ENCODE data around the gene BOC. TPM values are rescaled to one million over a fixed set of nuclear protein-coding genes. Genes with fewer than 3 reads are reported as not detected.

BOC gene
- total and polyA plus RNA-seq, 2 experiments from 2014 or later: 17.9 to 28.2 TPM

DNA sequence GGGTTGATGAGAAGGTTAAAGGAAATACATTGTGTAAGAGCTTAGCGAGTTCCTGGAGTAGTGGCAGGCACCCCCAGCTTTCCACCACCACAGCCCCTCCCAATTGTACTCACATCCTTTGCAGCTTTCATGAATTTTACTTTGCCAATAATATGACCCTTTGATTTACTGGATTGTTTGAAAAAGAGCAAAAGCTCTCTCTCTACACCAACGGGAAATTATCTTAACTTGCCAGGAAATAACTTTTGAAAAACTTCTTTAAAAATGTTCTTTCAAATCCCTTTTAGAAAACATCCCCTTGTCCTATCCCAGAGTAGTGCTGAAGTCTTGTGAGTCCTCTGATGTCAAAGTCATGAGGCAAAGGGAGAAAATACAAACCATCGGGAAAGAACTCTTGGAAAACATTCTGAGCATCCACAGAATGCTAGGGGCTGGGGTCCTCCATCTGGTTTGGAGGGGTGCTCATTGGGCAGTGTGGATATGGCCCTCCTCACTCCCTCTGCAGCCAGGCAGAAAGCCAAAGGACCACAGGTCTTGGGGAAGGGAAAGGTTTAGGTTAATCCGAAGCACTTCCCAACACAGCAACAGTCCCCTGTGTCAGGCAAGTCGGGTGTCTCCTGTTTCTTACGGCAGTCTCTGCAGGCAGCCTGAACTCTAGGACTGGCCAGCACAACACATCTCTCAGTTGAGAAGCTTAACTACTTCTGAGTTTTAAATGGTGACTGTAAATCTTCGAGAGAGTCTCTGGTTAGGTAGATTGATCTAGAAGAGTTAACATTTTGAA lies 36.5 kb downstream of the BOC start:
- no peaks in the 10 kb centered on the region for H3K9me3 ChIP-seq (ENCODE audit: low read depth)
- WGBS (ENCODE audit: low lambda C conversion rate, missing lambda C conversion rate): 58% methylated on average over 7 of the region's 7 CpGs
- no peak overlapping the region for H2AFZ ChIP-seq
- H3K27me3 ChIP-seq: no peaks in the 10 kb centered on the region
- TF ChIP-seq EZH2phosphoT487 (IDR thresholded peaks at IDR 0.05; ENCODE audit: low read depth, severe bottlenecking, unreplicated experiment) (no peak), EZH2 (IDR thresholded peaks at IDR 0.05; ENCODE audit: borderline replicate concordance) (no peak)
- TF ChIP-seq, protein P1, sequence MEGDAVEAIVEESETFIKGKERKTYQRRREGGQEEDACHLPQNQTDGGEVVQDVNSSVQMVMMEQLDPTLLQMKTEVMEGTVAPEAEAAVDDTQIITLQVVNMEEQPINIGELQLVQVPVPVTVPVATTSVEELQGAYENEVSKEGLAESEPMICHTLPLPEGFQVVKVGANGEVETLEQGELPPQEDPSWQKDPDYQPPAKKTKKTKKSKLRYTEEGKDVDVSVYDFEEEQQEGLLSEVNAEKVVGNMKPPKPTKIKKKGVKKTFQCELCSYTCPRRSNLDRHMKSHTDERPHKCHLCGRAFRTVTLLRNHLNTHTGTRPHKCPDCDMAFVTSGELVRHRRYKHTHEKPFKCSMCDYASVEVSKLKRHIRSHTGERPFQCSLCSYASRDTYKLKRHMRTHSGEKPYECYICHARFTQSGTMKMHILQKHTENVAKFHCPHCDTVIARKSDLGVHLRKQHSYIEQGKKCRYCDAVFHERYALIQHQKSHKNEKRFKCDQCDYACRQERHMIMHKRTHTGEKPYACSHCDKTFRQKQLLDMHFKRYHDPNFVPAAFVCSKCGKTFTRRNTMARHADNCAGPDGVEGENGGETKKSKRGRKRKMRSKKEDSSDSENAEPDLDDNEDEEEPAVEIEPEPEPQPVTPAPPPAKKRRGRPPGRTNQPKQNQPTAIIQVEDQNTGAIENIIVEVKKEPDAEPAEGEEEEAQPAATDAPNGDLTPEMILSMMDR (IDR thresholded peaks at IDR 0.05; ENCODE audit: poor library complexity): no peak
- peaks cover 13% of the 10 kb centered on the region for H4K20me1 ChIP-seq (ENCODE audit: insufficient read depth, poor library complexity, severe bottlenecking)
- peaks cover 14% of the 10 kb centered on the region for H3K4me1 ChIP-seq (ENCODE audit: insufficient read depth)
- peaks cover 14% of the 10 kb centered on the region for H3K79me2 ChIP-seq
- DNase-seq (ENCODE audit: low spot score): no peak
- no peaks in the 10 kb centered on the region for H3K36me3 ChIP-seq (replicated peaks; ENCODE audit: insufficient read depth, low read depth)
- H3K4me3 ChIP-seq: no peak overlapping the region
- no peak overlapping the region for H3K4me2 ChIP-seq
- peak overlapping the region; percentile 24 for H3K27ac ChIP-seq
- H3K9me2 ChIP-seq (replicated peaks; ENCODE audit: insufficient read depth): no peaks in the 10 kb centered on the region

DNA sequence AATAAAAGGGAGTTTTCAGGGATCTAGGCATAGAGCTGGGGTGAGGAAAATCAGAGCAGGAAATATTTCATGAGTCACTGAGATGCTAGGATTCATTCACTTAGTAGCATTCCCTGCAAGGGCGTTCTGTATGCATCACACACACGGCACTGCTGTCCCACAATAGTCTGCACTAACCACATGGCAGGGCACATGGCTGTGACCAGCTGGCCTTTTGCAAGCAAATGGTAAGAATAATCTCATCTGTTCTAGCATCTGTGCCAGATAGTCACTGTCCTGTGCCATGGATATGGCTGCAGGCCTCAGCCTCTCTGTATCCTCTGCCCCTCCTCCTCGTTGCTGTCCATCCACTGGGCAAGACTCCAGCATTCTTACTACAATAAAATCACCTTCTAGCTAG lies 37.8 kb downstream of the BOC start:
- Histone ChIP-seq H2AFZ (no peak overlapping the region), H3K27ac (no peak overlapping the region), H3K79me2 (peaks cover 14% of the 10 kb centered on the region), H4K20me1 (ENCODE audit: insufficient read depth, poor library complexity, severe bottlenecking) (peaks cover 13% of the 10 kb centered on the region), H3K4me3 (no peak overlapping the region), H3K36me3 (replicated peaks; ENCODE audit: insufficient read depth, low read depth) (no peaks in the 10 kb centered on the region), H3K9me3 (ENCODE audit: low read depth) (no peaks in the 10 kb centered on the region), H3K9me2 (replicated peaks; ENCODE audit: insufficient read depth) (no peaks in the 10 kb centered on the region), H3K27me3 (no peaks in the 10 kb centered on the region), H3K4me2 (no peak overlapping the region), H3K4me1 (ENCODE audit: insufficient read depth) (peaks cover 14% of the 10 kb centered on the region)
- no peak for TF ChIP-seq EZH2 (IDR thresholded peaks at IDR 0.05; ENCODE audit: borderline replicate concordance)
- TF ChIP-seq, protein P1 (IDR thresholded peaks at IDR 0.05; ENCODE audit: poor library complexity): no peak
- TF ChIP-seq EZH2phosphoT487 (IDR thresholded peaks at IDR 0.05; ENCODE audit: low read depth, severe bottlenecking, unreplicated experiment): no peak
- DNase-seq (ENCODE audit: low spot score): no peak
- WGBS (ENCODE audit: low lambda C conversion rate, missing lambda C conversion rate): 73% methylated on average over 3 of the region's 3 CpGs

DNA sequence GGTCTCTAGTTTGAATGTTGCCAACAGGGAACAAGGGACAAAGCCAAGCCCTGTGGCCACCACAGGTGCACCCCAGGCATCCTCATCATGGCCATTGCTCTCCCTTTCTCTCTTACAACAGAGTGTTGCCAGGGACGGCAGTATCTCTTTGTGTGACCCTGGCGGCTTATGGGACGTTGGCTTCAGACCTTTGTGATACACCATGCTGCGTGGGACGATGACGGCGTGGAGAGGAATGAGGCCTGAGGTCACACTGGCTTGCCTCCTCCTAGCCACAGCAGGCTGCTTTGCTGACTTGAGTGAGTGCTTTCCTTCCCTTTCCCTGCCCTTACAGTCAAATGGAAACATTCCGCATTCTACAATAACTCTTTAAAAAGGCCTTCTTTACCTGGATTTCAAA lies 38.2 kb downstream of the BOC start:
- H3K36me3 ChIP-seq (replicated peaks; ENCODE audit: insufficient read depth, low read depth): no peaks in the 10 kb centered on the region
- no peak for DNase-seq (ENCODE audit: low spot score)
- peaks cover 14% of the 10 kb centered on the region for H3K4me1 ChIP-seq (ENCODE audit: insufficient read depth)
- H3K4me2 ChIP-seq: no peak overlapping the region
- no peak overlapping the region for H2AFZ ChIP-seq
- no peak for TF ChIP-seq EZH2phosphoT487 (IDR thresholded peaks at IDR 0.05; ENCODE audit: low read depth, severe bottlenecking, unreplicated experiment)
- TF ChIP-seq, protein P1 (IDR thresholded peaks at IDR 0.05; ENCODE audit: poor library complexity): no peak
- TF ChIP-seq EZH2 (IDR thresholded peaks at IDR 0.05; ENCODE audit: borderline replicate concordance): no peak
- H3K4me3 ChIP-seq: no peak overlapping the region
- H4K20me1 ChIP-seq (ENCODE audit: insufficient read depth, poor library complexity, severe bottlenecking): peaks cover 13% of the 10 kb centered on the region
- H3K9me3 ChIP-seq (ENCODE audit: low read depth): no peaks in the 10 kb centered on the region
- H3K27ac ChIP-seq: no peak overlapping the region
- H3K27me3 ChIP-seq: no peaks in the 10 kb centered on the region
- peaks cover 11% of the 10 kb centered on the region for H3K79me2 ChIP-seq
- H3K9me2 ChIP-seq (replicated peaks; ENCODE audit: insufficient read depth): no peaks in the 10 kb centered on the region
- WGBS (ENCODE audit: low lambda C conversion rate, missing lambda C conversion rate): 96% methylated on average over 8 of the region's 8 CpGs
